Epithelial cell of prostate (primary cell): ENCODE data around the gene ZNF22.
"Not testable (repeated sequence)": the region's sequence is repeated elsewhere in the genome, so short reads cannot be mapped to it uniquely, and the experiment has no call there.

Experiments used
- DNase-seq: peaks from one replicate; pipeline ENCODE4 v3.0.0-alpha.2; 2011; ENCODE audit warnings: low read depth, low spot score
- H3K27ac ChIP-seq: fragments of 450-650 bp; 2 replicates; pipeline ENCODE4 v1.5.1; 2017; ENCODE audit warnings: mild to moderate bottlenecking

ZNF22 gene

DNA sequence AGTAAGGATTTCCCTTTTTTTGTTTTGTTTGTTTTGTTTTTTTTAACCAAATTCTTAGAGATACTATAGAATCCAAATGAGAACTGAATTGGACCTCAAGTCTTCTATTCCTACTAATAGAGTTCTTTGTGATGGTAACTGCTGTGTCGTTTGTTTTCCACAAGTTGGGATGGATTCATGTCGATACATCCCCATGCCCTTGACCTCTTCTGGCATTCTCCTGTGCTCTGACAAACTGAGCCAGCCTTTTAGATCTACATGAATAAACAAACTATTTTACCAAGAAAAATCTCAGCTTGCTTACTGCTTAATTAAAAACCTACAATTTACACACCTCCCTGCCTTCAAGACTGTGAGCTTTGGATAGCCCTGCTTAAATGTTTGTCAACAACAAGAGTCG, 3.9 kb downstream of the ZNF22 start:
- no peak for DNase-seq
- no peak overlapping the region for H3K27ac ChIP-seq

DNA sequence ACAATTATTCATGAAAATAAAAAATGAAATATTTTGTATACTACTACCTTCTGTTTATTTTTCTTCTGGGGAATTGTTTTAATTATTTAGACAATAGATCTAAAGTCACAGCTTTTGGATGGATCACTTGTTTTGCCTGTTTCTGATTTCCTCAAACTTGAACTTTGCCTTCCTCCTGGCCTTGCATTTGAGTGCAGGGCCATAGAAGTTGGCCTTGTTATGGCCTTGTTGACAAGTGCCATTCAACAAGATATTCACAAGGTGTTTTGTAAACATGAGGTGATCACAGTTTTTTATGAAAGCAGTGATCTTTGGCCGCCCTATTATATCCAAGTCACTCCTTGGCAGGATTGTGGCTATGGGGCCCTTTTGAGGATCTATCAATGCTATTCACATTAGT, 4.6 kb downstream of the ZNF22 start:
- H3K27ac ChIP-seq: no peak overlapping the region

DNA sequence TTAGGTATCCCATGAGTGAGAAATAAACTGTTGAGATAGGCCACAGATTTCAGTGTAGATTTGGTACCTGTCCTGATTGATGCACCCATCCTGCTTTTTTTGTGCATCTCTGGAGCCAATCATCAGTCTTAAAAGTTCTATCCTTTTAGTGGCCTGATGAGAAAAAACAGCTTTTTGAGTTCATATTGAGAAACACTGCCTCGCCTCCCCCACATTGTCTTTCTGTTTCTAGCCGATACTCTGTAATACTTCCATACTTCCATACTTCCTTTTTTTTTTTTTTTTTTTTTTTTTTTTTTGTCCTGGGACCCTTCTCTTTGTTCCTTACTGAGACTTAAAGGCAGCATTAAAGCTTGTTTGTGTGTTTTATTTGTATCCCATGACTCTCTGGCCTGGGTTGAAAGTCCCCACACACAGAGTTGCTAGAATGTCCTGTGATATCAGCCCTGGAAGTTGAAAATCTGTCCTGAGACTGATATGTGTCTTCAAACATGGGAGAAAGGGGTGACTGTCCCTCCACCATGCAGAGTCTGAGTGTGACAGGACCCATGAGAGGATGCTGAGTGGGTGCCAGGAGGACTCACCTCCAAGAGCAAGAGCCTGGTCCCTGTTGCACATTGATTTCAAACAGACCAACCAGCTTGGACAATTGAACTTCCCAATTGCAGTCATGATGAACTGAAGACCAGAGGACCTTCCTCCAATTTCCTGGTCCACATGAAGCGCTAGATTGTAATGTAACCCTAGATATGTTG, 5.7 kb downstream of the ZNF22 start:
- no peak overlapping the region for H3K27ac ChIP-seq
- no peak for DNase-seq

More for the DNA sequence above, 4.6 kb downstream of the ZNF22 start:
- DNase-seq: no peak

DNA sequence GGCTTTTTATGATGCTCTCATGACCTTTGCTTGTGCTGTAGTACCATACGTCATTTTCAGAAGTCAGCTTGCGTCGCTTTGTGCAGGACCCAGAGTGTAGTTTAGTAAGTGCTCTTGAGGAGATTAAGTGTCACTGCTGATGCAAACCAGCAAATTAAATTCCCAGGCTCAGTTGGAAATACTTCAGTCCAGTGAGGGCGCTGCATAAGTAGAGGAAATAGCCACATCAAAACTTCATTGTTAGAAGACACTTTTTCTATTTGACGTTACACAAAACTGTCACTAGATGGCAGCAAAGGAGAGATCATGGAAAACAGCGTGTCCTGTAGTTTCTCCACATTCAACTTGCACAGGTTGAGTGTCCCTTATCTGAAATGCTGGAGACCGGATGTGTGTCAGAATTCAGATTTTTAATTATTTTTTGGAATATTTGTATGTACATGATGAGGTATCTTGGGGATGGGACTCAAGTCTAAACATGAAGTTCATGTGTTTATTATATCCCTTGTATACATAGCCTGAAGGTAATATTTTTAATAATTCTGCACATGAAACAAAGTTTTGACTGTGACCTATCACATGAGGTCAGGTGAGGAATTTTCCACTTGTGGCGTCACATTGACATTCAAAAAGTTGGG, 7.9 kb downstream of the ZNF22 start:
- H3K27ac ChIP-seq: no peak overlapping the region
- peak; percentile 16 for DNase-seq

DNA sequence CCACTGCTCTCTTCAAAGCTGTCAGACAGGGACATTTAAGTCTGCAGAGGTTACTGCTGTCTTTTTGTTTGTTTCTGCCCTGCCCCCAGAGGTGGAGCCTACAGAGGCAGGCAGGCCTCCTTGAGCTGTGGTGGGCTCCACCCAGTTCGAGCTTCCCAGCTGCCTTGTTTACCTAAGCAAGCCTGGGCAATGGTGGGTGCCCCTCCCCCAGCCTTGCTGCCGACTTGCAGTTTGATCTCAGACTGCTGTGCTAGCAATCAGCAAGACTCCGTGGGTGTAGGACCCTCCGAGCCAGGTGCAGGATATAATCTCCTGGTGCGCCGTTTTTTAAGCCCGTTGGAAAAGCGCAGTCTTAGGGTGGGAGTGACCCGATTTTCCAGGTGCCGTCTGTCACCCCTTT, 13.8 kb downstream of the ZNF22 start:
- not testable (repeated sequence) for DNase-seq, H3K27ac ChIP-seq

DNA sequence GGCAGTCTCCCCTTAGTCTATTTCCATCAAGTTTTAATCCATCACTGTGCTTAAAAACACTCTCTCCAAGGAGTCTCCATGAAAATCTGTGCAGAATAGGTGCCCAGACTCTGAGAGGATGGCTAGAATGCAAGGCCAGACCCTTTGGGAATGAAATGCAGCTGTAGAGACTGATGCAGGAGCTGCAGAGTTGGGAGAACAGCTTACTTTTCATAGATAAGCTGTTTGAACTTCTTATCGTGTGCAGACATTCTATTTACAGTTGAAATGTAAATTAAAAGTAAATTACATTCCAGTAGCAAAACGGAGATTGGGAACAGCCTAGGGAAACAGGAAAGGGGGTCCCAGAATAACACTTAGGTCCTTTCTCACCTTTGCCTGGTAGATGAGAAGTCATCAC, 14.9 kb downstream of the ZNF22 start:
- H3K27ac ChIP-seq: no peak overlapping the region
- no peak for DNase-seq

DNA sequence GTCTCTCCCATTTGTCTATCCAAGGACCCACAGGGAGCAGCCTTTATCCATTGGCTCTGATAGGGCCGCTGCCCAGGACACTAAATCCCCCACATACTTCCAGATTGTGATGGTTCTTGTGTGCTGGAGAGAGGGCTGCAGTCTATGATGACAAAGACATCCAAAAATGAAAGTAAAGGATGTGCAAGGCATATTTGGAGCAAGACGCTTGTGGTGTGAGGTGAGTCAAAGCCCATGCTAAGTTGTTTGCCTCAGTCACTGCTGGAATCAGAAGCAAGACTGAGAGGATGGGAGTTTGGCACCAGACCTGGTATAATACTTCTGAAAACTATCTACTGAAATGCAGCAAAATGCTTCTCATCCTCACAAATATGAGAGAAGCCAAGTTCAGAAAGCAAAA, 22.7 kb downstream of the ZNF22 start:
- no peak overlapping the region for H3K27ac ChIP-seq
- no peak for DNase-seq

DNA sequence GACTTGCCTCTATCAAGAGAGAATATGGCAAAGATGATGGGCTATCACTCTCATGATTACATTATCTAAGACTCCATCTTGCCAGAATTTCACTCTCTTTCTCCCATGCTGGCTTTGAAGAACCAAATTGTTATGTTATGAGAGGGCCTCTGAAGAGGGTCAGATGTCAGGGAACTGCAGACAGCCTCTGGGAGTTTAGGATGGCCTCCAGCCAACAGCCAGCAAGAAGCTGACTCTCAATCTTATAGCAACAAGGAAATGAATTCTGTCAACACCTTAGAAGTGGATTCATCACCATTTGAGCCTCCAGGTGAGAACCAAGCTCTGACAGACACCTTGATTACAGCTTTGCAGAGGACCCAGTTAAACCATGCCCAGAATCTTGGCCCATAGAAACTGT, 33.6 kb downstream of the ZNF22 start:
- no peak overlapping the region for H3K27ac ChIP-seq
- no peak for DNase-seq

DNA sequence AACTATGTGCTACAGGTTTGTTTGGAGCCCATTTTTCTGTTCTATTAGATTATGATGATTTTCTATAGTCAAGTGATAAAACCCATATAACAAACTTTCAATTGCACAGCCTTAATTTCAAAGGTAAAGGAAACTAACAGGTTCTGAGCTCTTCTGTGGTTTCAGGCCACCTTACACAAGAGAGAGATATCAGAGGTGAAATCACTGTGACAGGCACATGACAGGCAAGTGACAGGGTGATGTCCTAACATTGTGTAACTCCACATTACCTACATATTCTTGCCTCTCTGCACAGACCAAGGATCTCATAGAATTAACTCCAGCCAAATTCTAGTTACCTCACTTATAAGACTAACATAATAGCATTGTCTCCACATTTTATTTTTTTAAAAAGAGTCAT, 35.0 kb downstream of the ZNF22 start:
- no peak for DNase-seq
- H3K27ac ChIP-seq: no peak overlapping the region

DNA sequence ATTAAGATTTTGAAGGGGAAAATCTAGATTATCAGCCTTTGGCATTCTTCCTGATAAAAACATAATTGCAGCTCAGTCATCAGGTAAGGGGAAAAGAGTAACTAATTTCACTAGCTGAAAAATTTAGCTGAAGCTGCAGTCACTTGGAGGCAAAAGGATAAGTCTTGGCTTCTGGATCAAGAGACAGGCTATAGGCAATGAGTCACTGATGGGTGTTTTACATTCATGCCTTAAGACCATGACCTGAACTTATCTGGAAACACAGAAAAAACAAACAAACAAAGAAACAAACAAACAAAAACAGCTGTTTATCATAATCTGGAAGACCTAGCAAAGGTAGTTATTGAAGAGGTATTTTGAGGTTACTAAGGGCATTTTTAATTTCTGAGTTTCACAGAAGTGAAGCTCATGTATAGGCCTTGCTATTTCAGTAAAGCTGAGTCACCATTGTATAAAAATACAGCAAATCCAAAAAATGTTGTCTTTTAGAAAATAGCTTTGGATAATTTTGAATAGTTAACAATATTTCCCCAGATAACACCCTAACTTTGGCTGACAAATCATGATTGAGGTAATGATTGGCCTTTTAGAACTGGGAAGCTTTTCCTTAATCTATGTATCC, 40.3 kb downstream of the ZNF22 start:
- no peak for DNase-seq
- no peak overlapping the region for H3K27ac ChIP-seq

DNA sequence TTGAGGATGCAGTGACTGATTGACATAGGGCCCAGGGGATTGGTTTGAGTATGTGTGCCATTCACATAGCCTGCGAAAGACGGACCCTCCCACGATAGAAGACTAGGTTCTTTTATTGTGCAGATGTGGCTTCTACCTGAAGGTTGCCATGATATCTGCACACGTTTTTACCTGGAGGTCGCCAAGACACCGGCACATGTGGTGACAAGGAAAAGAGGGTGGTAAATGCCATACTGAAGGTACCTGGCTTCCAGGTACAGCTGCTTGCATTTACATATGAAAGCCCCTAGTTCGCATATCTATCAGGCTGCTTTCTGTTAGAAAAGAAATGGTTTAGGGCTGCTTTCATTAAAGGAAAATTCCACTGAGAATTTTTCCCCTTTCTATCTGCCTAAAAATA, 43.6 kb downstream of the ZNF22 start:
- no peak overlapping the region for H3K27ac ChIP-seq
- no peak for DNase-seq

DNA sequence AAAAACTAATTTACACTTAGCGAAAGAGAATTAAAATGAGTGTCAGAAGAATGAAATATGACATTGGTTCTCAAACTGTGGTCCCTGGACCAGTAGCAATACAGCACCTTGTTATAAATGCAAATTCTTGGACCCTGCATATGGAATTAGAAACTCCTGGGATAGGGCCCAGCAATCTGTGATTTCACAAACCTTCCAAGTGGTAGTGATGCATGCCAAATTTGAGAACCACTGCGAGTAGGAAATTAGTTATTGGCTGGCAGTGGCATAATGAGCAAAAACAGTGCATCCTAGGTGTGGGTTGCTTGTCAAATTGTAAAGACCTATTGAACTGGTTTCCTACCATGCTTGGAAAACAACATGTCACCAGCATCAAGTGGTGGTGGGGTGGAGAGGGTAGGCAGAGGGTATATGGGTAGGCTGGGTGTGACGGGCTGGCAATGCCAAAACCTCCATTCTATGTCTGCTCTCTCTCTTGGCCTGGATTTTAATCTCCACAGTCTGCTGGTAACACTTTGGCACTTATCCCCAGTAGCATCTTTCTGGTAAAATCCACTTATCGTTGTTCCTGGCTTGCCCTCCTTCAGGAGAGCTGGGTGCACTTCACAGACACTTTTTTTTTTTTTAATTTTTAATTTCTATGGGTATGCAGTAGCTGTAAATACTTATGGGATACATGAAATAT, 50.0 kb downstream of the ZNF22 start:
- DNase-seq: no peak
- no peak overlapping the region for H3K27ac ChIP-seq

DNA sequence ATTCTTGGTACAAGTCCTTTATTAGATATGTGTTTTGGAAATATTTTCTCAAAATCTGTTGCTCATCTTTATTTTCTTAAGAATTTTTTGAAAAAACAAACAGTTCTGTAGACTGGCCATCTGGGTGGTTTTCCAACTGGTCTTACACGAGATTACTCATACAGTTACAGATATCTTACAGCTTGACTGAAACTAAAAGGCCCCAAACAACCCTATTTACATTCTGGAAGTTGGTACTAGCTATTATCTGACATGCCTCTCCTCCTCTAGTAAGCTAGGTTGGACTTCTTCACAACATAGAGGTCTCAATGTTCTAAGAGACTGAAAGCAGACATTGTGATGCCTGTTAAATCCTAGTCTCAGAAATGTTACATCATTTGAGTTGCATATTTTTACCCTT, 52.0 kb downstream of the ZNF22 start:
- H3K27ac ChIP-seq: no peak overlapping the region
- no peak for DNase-seq

DNA sequence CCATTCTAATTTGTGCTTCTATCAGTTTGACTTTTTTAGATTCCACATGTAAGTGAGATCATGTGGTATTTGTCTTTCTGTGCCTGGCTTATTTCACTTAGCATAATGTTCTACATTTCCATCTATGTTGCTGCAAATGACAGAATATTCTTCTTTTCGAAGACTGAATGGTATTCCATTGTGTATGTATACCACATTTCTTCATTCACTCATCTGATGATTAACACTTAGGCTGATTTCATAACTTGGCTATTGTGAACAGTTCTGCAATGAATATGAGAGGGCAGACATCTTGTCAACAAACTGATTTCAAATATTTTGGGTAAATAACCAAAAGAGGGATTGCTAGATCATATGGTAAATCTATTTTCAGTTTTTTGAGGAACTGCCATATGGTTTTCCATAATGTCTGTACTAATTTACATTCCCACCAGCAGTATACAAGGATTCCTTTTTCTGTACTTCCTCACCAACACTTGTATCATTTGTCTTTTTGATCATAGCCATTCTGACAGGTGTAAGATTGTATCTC, 52.9 kb downstream of the ZNF22 start:
- DNase-seq: no peak
- H3K27ac ChIP-seq: no peak overlapping the region
